OCI-LY3 (cell line): Measurements from ENCODE around the gene FRAS1.
"Not testable (repeated sequence)": the region's sequence is repeated elsewhere in the genome, so short reads cannot be mapped to it uniquely, and the experiment has no call there.

Experiments
- H2AFZ ChIP-seq: fragments of 200-600, 300-600 bp; shearing (Covaris generic); 2 replicates; pipeline ENCODE4 v1.6.0; 2014; ENCODE audit warnings: antibody characterized with exemption, low read depth, low read length
- H3K27ac ChIP-seq: fragments of 200-600, 300-600 bp; sonication (generic); 2 replicates; pipeline ENCODE4 v1.5.1; 2014; ENCODE audit warnings: mild to moderate bottlenecking, low read length, moderate library complexity, mixed read lengths
- H3K27me3 ChIP-seq: fragments of 200-600, 300-600 bp; sonication (generic); 2 replicates; pipeline ENCODE4 v1.6.1; 2014; ENCODE audit warnings: low read depth, low read length, mixed read lengths
- H3K36me3 ChIP-seq: fragments of 200-600, 300-600 bp; sonication (generic); replicated peaks from 2 replicates; pipeline ENCODE3; 2014; ENCODE audit warnings: low read depth, low read length, mixed read lengths
- H3K4me1 ChIP-seq: fragments of 300-600, 200-600 bp; sonication (generic); 2 replicates; pipeline ENCODE4 v1.6.1; 2014; ENCODE audit warnings: low read length, mixed read lengths
- H3K4me2 ChIP-seq: fragments of 200-600, 300-600 bp; sonication (generic); 2 replicates; pipeline ENCODE4 v1.6.1; 2014; ENCODE audit warnings: low read length, mixed read lengths
- H3K4me3 ChIP-seq: fragments of 300-600, 200-600 bp; sonication (generic); 2 replicates; pipeline ENCODE4 v1.5.1; 2014; ENCODE audit warnings: antibody characterized with exemption, mild to moderate bottlenecking, low read length, moderate library complexity
- H3K79me2 ChIP-seq: fragments of 300-600, 200-600 bp; shearing (Covaris generic); 2 replicates; pipeline ENCODE4 v1.6.1; 2014; ENCODE audit warnings: mild to moderate bottlenecking, low read length, mixed read lengths
- H3K9ac ChIP-seq: fragments of 300-600, 200-600 bp; shearing (Covaris generic); 2 replicates; pipeline ENCODE4 v1.6.0; 2014; ENCODE audit warnings: mild to moderate bottlenecking, low read length, moderate library complexity
- H3K9me3 ChIP-seq: fragments of 200-600, 300-600 bp; shearing (Covaris generic); 2 replicates; pipeline ENCODE4 v1.6.1; 2014; ENCODE audit warnings: low read length, mixed read lengths; ENCODE audit not compliant: insufficient read depth
- H4K20me1 ChIP-seq: fragments of 200-600, 300-600 bp; sonication (generic); 2 replicates; pipeline ENCODE4 v1.6.1; 2016; ENCODE audit warnings: low read length, mixed read lengths; ENCODE audit not compliant: insufficient read depth
- EZH2phosphoT487 ChIP-seq: fragments of 200-600 bp; shearing (Covaris generic); IDR thresholded peaks from 2 replicates; pipeline ENCODE4 v1.6.1; 2018; ENCODE audit warnings: antibody characterized with exemption, mixed run types, low read depth
- TF ChIP-seq, protein P1 (sequence below): fragments of 200-600, 300-600 bp; sonication (generic); IDR thresholded peaks from 2 replicates; pipeline ENCODE4 v1.5.1; 2014; ENCODE audit warnings: antibody characterized with exemption, low read length, low read depth

FRAS1 gene

DNA sequence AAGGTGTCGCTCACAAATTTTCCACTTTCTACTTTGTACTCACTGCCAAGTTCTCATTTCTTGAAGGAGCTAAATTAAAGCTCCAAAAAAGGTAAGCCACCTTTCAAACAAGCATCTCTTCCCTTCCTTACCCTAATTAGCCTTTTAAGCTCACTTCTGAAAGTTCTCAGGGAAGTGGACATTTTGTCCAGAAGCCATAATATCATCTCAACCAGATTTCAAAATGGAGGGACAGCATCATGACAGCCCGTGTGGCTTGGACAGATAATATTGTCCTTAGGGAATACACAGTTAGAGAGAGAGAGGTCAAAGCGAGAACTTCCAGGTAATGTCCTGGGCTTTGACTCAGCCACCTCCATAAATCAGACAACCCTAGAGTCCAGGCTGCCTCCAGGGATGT is 400.6 kb downstream of the FRAS1 start:
- Histone ChIP-seq H3K36me3 (no peaks in the 10 kb centered on the region), H3K4me1 (no peaks in the 10 kb centered on the region), H2AFZ (no peak overlapping the region), H3K9ac (no peak overlapping the region), H3K9me3 (no peaks in the 10 kb centered on the region), H3K4me2 (no peak overlapping the region), H4K20me1 (no peaks in the 10 kb centered on the region), H3K4me3 (no peak overlapping the region), H3K27ac (no peak overlapping the region), H3K79me2 (no peaks in the 10 kb centered on the region), H3K27me3 (no peaks in the 10 kb centered on the region; the same call in 1 of the 2 replicates)
- no peak for TF ChIP-seq EZH2phosphoT487
- TF ChIP-seq, protein P1, sequence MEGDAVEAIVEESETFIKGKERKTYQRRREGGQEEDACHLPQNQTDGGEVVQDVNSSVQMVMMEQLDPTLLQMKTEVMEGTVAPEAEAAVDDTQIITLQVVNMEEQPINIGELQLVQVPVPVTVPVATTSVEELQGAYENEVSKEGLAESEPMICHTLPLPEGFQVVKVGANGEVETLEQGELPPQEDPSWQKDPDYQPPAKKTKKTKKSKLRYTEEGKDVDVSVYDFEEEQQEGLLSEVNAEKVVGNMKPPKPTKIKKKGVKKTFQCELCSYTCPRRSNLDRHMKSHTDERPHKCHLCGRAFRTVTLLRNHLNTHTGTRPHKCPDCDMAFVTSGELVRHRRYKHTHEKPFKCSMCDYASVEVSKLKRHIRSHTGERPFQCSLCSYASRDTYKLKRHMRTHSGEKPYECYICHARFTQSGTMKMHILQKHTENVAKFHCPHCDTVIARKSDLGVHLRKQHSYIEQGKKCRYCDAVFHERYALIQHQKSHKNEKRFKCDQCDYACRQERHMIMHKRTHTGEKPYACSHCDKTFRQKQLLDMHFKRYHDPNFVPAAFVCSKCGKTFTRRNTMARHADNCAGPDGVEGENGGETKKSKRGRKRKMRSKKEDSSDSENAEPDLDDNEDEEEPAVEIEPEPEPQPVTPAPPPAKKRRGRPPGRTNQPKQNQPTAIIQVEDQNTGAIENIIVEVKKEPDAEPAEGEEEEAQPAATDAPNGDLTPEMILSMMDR = no peak

DNA sequence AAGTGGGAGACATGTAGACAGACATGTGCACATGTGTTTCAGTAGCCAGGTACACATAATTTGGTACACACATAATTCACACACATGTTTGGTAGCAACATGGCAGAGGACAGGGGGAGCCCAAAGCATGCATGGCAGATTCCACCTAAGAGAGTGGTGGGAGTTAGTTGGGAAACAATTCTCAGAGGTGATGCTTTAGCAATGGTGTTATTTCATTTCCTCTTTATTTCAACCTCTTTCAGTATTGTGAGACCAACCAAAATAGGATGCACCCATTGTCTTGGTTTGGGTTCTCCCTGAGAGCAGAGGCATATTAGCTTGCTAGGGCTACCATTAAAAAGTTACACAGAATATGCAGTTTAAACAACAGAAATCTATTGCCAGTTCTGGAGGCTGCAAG is 402.2 kb downstream of the FRAS1 start:
- no peak overlapping the region for H3K9ac ChIP-seq
- H3K9me3 ChIP-seq = no peaks in the 10 kb centered on the region
- no peaks in the 10 kb centered on the region; the same call in 1 of the 2 replicates for H3K27me3 ChIP-seq
- TF ChIP-seq, protein P1 = no peak
- no peak for TF ChIP-seq EZH2phosphoT487
- no peak overlapping the region for H2AFZ ChIP-seq
- H3K4me1 ChIP-seq = no peaks in the 10 kb centered on the region
- no peaks in the 10 kb centered on the region for H4K20me1 ChIP-seq
- H3K4me2 ChIP-seq = no peak overlapping the region
- no peak overlapping the region for H3K27ac ChIP-seq
- no peaks in the 10 kb centered on the region for H3K79me2 ChIP-seq
- no peaks in the 10 kb centered on the region for H3K36me3 ChIP-seq
- no peak overlapping the region for H3K4me3 ChIP-seq

DNA sequence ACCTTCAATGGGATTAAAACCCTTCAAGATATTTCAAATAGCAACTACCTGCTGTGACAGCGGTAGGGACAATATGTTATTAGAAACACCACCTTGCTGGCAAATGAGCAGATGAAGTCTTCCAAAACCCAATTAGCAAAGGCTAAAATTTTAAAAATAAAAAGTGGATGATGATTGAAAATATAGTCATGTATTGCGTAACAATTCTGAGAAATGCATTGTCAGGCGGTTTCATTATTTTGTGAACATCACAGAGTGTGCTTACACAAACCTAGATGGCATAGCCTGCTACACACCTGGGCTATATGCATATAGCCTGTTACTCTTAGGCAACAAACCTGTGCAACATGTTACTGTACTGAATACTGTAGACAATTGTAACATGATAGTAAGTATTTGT is 403.2 kb downstream of the FRAS1 start:
- Histone ChIP-seq H2AFZ (no peak overlapping the region), H3K27me3 (no peaks in the 10 kb centered on the region), H3K4me2 (no peak overlapping the region), H3K79me2 (no peaks in the 10 kb centered on the region), H3K4me3 (no peak overlapping the region), H3K36me3 (no peaks in the 10 kb centered on the region), H3K9ac (no peak overlapping the region), H3K27ac (no peak overlapping the region), H3K4me1 (no peaks in the 10 kb centered on the region), H4K20me1 (no peaks in the 10 kb centered on the region), H3K9me3 (no peaks in the 10 kb centered on the region)
- TF ChIP-seq, protein P1 = no peak
- no peak for TF ChIP-seq EZH2phosphoT487

DNA sequence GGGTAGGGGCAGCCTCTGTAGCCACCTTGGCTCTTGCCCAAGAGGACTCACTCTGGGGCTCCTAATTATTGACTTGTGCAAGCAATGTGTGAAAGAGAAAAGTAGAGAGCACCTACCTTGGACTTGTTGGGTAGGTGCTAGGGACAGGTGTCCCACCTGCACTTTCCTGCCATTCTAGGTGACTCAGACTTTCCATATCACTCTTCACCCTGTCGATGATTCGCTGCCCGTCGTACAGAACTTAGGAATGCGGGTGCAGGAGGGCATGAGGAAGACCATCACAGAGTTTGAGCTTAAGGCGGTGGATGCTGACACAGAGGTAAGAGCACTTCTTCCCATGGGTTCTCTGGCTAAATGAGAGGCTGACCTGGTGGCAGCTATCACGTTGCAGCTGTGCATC is 407.1 kb downstream of the FRAS1 start:
- no peaks in the 10 kb centered on the region for H3K9me3 ChIP-seq
- H3K27me3 ChIP-seq = no peaks in the 10 kb centered on the region
- no peak overlapping the region for H3K4me2 ChIP-seq
- no peak overlapping the region for H3K9ac ChIP-seq
- H3K27ac ChIP-seq = no peak overlapping the region
- H2AFZ ChIP-seq = no peak overlapping the region
- no peaks in the 10 kb centered on the region for H3K79me2 ChIP-seq
- no peaks in the 10 kb centered on the region for H3K4me1 ChIP-seq
- no peak overlapping the region for H3K4me3 ChIP-seq
- H3K36me3 ChIP-seq = no peaks in the 10 kb centered on the region
- no peak for TF ChIP-seq EZH2phosphoT487
- TF ChIP-seq, protein P1 = no peak
- H4K20me1 ChIP-seq = no peaks in the 10 kb centered on the region

DNA sequence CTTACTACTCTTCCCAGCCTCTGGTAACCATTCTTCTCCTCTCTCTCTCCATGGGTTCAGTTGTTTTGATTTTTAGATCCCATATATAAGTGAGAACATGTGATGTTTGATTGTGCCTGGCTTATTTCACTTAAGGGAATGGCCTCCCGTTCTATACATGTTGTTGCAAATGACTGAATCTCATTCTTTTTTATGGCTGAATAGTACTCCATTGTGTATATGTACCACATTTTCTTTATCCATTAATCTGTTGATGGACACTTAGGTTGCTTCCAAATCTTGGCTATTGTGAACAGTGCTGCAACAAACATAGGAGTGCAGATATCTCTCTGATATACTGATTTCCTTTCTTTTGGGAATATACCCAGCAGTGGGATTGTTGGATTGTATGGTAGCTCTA is 410.1 kb downstream of the FRAS1 start:
- not testable (repeated sequence) for H3K36me3 ChIP-seq, H3K9ac ChIP-seq, H3K9me3 ChIP-seq, H4K20me1 ChIP-seq, H3K4me2 ChIP-seq, H3K27ac ChIP-seq, H3K4me3 ChIP-seq, H2AFZ ChIP-seq, H3K4me1 ChIP-seq, H3K79me2 ChIP-seq, H3K27me3 ChIP-seq
